Fibroblast of villous mesenchyme (primary cell): ENCODE results near the gene PAIP2. TPM values are rescaled to one million over a fixed set of nuclear protein-coding genes. Genes with fewer than 3 reads are reported as not detected.
"Not testable (repeated sequence)": the region's sequence is repeated elsewhere in the genome, so short reads cannot be mapped to it uniquely, and the experiment has no call there.

Experiments used
- DNase-seq: peaks from one replicate; pipeline ENCODE4 v3.0.0-alpha.2; 2010; ENCODE audit warnings: low read depth
- H3K4me3 ChIP-seq: 2 replicates; pipeline ENCODE4 v1.5.1; 2011; ENCODE audit warnings: low read depth, mild to moderate bottlenecking, low read length
- total RNA-seq: library from RNA; depleted of rRNA; stranded (reverse); fragments of >200 nt; gene quantifications from 2 replicates; pipeline ENCODE4 v1.2.3, GENCODE V29; 2012
- TF ChIP-seq, protein P1 (sequence below): IDR thresholded peaks from 2 replicates; pipeline ENCODE4 v1.5.1; 2012; ENCODE audit warnings: low read depth, mild to moderate bottlenecking, low read length; ENCODE audit not compliant: insufficient read depth

Gene PAIP2
- total RNA-seq, 1 donor = 56.1 TPM

DNA sequence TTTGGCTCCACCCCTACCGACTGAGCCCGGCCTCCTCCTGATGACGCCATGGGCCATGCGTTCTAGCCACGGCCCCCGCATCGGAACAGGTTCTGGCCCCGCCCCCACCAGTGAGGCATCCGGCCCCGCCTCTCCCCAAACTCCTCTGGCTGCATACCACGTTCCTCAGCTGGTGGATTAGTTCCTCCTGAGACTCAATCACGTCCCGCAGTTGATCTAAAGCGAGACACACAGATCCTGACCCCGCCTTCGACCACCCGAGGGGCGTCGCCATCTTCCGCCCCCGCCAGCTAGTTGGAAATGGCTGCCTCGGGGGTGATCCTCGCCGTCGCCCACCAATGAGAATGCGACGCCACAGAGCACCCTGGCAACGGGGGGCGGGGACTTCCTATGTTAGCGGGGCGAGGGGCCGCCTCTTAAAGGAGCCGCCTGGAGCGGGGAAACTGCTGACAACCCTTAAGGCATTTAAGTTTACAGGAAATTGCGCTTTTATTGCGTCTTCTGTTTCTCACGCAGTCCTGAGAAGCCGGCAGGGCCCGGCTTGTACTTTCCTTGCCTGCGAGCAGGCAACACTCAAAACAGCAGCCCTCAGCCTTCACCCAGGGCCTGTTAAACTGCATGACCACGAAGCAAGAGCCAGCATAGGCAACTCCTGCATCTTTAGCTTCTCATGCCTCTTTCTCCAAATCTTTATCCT, 62.3 kb downstream of the PAIP2 start, which contains the start of gene SPATA24:
SPATA24 (minus strand) TSS at position 303 of the 697 bp plus-strand sequence; CDS start at position 274, 29 bp downstream.
- TF ChIP-seq, protein P1, sequence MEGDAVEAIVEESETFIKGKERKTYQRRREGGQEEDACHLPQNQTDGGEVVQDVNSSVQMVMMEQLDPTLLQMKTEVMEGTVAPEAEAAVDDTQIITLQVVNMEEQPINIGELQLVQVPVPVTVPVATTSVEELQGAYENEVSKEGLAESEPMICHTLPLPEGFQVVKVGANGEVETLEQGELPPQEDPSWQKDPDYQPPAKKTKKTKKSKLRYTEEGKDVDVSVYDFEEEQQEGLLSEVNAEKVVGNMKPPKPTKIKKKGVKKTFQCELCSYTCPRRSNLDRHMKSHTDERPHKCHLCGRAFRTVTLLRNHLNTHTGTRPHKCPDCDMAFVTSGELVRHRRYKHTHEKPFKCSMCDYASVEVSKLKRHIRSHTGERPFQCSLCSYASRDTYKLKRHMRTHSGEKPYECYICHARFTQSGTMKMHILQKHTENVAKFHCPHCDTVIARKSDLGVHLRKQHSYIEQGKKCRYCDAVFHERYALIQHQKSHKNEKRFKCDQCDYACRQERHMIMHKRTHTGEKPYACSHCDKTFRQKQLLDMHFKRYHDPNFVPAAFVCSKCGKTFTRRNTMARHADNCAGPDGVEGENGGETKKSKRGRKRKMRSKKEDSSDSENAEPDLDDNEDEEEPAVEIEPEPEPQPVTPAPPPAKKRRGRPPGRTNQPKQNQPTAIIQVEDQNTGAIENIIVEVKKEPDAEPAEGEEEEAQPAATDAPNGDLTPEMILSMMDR = no peak
- peak; percentile 99 for DNase-seq
- H3K4me3 ChIP-seq = peak within 1 kb of the TSS; percentile 64

DNA sequence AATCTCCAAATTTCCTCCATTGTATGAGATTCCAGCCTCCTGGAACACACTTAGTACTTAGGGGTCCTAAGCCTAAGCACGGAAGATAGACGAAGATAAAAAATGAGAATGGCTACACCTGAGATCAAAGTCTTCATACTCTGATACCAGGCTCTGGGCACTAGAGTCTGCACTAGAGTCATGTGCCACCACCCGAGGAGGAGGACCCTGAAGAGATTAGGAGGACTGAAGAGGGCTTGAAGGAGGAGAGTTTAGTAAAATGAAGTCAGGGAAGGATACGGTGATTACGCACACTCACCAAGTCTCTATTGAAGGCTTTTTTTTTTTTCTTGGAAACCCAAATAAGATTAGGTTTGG, 62.8 kb downstream of the PAIP2 start:
- TF ChIP-seq, protein P1 = no peak
- no peak for DNase-seq
- H3K4me3 ChIP-seq = peak overlapping the region; percentile 10

DNA sequence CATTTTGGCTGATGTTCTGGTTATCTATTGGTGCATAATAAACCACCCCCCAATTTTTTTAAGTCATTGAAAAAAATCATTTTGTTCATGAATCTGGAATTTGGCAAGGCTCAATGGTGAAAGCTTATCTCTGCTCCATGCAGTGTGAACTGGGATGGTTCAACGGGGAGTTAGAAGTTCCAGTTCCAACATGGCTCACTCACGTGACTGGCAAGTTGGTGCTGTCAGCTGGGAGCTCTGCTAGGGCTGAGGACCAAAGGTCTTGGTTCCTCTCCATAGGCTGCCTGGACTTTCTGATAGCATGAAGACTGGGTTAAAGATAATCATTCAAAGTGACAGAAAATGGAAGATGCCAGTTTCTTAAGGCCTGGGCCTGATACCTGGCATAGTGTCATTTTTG, 65.3 kb downstream of the PAIP2 start:
- H3K4me3 ChIP-seq = no peak overlapping the region
- TF ChIP-seq, protein P1 = no peak
- no peak for DNase-seq

DNA sequence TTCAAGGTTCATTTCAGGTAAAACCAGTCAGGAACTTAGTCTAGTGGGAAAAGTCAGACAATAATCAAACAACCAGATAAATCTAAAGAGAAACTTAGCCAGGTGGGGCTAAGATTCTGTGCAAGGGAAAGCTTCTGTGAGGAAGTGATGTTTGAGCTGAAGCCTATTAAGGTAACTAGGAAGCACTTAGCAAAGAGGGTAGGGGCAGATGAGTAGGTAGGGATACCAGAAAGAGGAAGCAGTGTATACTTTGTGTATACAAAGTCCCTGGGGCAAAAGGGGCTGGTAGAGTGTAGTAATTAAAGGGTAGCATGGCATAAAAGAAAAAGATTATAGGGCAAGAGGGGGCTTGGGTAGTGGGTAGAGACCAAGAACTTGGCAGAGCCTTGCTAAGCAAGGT, 65.9 kb downstream of the PAIP2 start:
- no peak for DNase-seq
- H3K4me3 ChIP-seq = no peak overlapping the region
- TF ChIP-seq, protein P1 = no peak

DNA sequence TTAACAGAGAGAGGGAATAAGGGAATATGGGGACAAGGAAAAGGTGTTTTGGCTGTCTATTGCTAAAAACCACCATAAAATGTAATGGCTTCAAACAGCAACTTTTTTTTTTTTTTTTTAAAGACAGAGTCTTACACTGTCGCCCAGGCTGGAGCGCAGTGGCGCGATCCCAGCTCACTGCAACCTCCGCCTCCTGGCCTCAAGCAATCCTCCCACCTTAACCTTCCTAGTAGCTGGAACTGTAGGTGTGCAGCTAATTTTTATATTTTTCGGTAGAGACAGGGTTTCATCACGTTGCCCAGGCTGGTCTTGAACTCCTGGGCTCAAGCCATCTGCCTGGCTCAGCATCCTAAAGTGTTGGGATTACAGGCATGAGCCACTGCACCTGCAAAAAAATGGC, 66.5 kb downstream of the PAIP2 start:
- TF ChIP-seq, protein P1 = no peak
- no peak for DNase-seq
- no peak overlapping the region for H3K4me3 ChIP-seq

DNA sequence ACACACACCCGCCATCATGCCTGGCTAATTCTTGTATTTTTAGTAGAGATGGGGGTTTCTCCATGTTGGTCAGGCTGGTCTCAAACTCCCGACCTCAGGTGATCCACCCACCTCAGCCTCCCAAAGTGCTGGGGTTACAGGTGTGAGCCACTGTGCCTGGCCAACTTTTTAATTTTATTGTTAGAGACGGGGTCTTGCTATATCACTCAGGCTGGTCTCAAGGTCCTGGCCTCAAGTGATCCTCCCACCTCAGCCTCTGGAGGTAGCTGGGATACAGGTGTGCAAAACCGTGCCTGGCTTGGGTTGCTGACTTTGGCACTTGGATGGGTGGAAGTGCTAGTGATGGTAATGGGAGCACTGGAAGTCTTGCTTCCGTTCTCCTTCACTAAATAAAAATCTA, 67.5 kb downstream of the PAIP2 start:
- not testable (repeated sequence) for DNase-seq, H3K4me3 ChIP-seq

DNA sequence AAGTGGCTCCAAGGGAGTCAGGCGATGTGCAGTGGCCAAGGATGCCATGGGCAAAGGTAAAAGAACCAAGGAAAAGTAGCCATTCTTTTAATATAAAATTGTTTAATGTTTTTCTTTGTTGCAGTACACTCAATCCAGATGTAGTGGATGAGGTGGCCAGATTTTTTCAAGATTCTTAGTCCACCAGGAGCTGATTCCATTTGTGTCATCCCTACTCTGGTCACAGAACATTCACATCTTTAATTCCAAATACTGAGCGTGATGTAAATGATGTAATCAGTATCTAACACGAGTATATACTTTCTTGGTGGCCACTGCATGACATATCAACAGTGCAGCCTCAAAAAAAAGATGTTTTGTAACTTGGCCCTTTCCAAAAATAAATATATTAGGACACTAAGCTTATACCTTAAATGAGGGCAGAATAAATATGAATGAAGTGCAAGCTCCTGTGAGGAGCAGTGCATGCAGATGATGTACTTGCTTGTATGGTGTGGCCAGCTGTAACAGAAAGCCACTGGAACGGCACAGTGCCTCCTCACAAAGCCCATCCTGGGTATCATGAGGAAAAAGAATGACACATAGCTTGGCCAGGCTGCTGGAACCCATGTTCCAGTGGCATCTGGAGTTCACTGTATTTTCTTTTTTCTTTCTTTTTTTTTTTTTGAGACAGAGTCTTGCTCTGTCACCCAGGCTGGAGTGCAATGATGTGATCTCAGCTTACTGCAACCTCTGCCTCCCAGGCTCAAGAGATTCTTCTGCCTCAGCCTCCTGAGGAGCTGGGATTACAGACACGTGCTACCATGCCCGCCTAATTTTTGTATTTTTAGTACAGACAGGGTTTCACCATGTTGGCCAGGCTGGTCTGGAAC, 68.7 kb downstream of the PAIP2 start:
- no peak overlapping the region for H3K4me3 ChIP-seq
- no peak for DNase-seq
- TF ChIP-seq, protein P1 = no peak
